ENCODE data around the gene GRK5. TPM values are rescaled to one million over a fixed set of nuclear protein-coding genes. Genes with fewer than 3 reads are reported as not detected.
A peak's percentile ranks its signal among the peaks of the same experiment; 100 is the strongest.

The GRK5 gene
- total RNA-seq, 4 donors from 2014 or later: 43.5 to 61.7 (median 48.9) TPM

GRCh38 chr10:119438717-119439116, 231.3 kb downstream of the GRK5 start:
- TF ChIP-seq EP300 (IDR thresholded peaks at IDR 0.05) (no peak), POLR2A (IDR thresholded peaks at IDR 0.05) (no peak)
- TF ChIP-seq, protein P1, sequence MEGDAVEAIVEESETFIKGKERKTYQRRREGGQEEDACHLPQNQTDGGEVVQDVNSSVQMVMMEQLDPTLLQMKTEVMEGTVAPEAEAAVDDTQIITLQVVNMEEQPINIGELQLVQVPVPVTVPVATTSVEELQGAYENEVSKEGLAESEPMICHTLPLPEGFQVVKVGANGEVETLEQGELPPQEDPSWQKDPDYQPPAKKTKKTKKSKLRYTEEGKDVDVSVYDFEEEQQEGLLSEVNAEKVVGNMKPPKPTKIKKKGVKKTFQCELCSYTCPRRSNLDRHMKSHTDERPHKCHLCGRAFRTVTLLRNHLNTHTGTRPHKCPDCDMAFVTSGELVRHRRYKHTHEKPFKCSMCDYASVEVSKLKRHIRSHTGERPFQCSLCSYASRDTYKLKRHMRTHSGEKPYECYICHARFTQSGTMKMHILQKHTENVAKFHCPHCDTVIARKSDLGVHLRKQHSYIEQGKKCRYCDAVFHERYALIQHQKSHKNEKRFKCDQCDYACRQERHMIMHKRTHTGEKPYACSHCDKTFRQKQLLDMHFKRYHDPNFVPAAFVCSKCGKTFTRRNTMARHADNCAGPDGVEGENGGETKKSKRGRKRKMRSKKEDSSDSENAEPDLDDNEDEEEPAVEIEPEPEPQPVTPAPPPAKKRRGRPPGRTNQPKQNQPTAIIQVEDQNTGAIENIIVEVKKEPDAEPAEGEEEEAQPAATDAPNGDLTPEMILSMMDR (IDR thresholded peaks at IDR 0.05): no peak
- no peak overlapping the region for H3K4me3 ChIP-seq
- peaks cover 0 to 44% (median 6%) of the 10 kb centered on the region in 4 donors for H3K4me1 ChIP-seq
- no peaks in the 10 kb centered on the region for H3K27me3 ChIP-seq
- WGBS, 2 donors: 89 to 97% methylated on average over 2 of the region's 2 CpGs
- H3K36me3 ChIP-seq: peaks cover 0 to 73% (median 0%) of the 10 kb centered on the region in 3 donors
- no peak for DNase-seq (ENCODE audit: low spot score in 2 of 2)
- H3K27ac ChIP-seq: peak overlapping the region in 2 of 4 donors; percentile 19 to 89
- no peaks in the 10 kb centered on the region for H3K9me3 ChIP-seq

GRCh38 chr10:119439922-119440321, 232.6 kb downstream of the GRK5 start:
- no peaks in the 10 kb centered on the region for H3K9me3 ChIP-seq
- peaks cover 0 to 47% (median 6%) of the 10 kb centered on the region in 4 donors for H3K4me1 ChIP-seq
- TF ChIP-seq, protein P1 (IDR thresholded peaks at IDR 0.05): no peak
- TF ChIP-seq EP300 (IDR thresholded peaks at IDR 0.05): peak in 1 of 2 donors; percentile 64
- H3K27me3 ChIP-seq: no peaks in the 10 kb centered on the region
- peak overlapping the region in 3 of 4 donors; percentile 19 to 89 (median 49) for H3K27ac ChIP-seq
- no peak for DNase-seq (ENCODE audit: low spot score in 2 of 2)
- H3K4me3 ChIP-seq: no peak overlapping the region
- WGBS, 2 donors: 70 to 80% methylated on average over 5 of the region's 5 CpGs
- peaks cover 0 to 74% (median 0%) of the 10 kb centered on the region in 3 donors for H3K36me3 ChIP-seq

DNA sequence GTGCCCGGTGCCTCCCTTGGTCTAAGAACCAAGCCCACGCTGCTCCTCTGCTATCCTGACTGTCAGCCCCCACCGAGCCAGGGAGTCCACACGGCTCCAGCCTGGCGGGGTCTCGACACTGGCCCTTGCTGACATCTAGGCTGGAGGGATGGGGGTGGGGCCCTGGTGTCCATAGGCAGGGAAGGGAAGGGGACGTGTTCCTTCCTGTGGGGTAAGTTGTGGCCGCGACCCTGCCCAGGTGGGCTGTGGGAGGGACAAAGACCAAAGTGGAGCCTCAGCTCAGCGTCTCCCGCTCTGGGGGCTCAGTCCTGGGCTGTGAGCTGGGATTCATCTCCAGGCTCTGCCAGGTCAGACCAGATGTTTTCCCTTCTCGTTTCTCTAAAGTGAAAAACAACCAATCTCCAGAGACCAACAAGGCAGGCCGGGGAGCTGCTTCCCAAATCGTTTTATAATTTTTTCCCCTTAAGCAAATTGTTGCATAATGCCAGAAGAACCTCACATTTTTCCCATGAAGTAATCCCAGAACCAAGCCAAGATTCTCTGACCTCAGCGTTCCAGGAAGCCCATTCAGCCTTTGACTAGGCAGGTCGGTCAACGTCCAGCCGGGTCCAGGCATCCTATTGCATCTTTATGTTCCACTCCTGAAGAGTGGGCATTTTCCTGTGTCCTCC, 233.9 kb downstream of the GRK5 start:
- Histone ChIP-seq H3K27me3 (no peaks in the 10 kb centered on the region), H3K36me3 (peaks cover 0 to 67% (median 0%) of the 10 kb centered on the region in 3 donors), H3K4me3 (no peak overlapping the region), H3K4me1 (peaks cover 0 to 57% (median 12%) of the 10 kb centered on the region in 4 donors), H3K27ac (peak overlapping the region; percentile 55 to 89 (median 70)), H3K9me3 (no peaks in the 10 kb centered on the region)
- DNase-seq (ENCODE audit: low spot score in 2 of 2): peak in 1 of 2 donors; percentile 68
- TF ChIP-seq EP300 (IDR thresholded peaks at IDR 0.05) (peak; percentile 55 to 89), POLR2A (IDR thresholded peaks at IDR 0.05) (no peak)
- TF ChIP-seq, protein P1 (IDR thresholded peaks at IDR 0.05): no peak
- 36 to 46% methylated on average over 16 to 17 of the region's 18 CpGs for WGBS, 2 donors

GRCh38 chr10:119441921-119442757, 234.8 kb downstream of the GRK5 start:
- no peak for DNase-seq (ENCODE audit: low spot score in 2 of 2)
- peak overlapping the region; percentile 55 to 89 (median 58) for H3K27ac ChIP-seq
- H3K36me3 ChIP-seq: peaks cover 0 to 66% (median 0%) of the 10 kb centered on the region in 3 donors
- no peak overlapping the region for H3K4me3 ChIP-seq
- no peaks in the 10 kb centered on the region for H3K9me3 ChIP-seq
- H3K4me1 ChIP-seq: peaks cover 0 to 57% (median 12%) of the 10 kb centered on the region in 4 donors
- TF ChIP-seq, protein P1 (IDR thresholded peaks at IDR 0.05): no peak
- TF ChIP-seq EP300 (IDR thresholded peaks at IDR 0.05) (no peak), POLR2A (IDR thresholded peaks at IDR 0.05) (no peak)
- 68 to 80% methylated on average over 17 to 23 of the region's 25 CpGs for WGBS, 2 donors
- no peaks in the 10 kb centered on the region for H3K27me3 ChIP-seq

DNA sequence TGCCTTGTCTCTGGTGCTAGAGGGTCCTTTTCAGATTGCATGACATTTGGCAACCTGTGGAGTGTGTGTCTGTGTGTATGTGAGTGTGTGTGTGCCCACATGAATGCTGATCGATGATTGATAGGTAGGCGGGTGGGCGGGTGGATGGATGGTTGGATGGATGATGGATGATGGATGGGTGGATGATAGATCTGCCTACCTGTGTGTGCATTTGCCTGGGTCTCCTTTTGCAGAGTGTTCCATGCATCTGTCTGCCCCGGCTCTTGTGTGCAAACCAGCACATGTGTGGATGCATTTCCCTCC, 235.3 kb downstream of the GRK5 start:
- H3K9me3 ChIP-seq: no peaks in the 10 kb centered on the region
- H3K4me3 ChIP-seq: no peak overlapping the region
- TF ChIP-seq EP300 (IDR thresholded peaks at IDR 0.05): no peak
- H3K36me3 ChIP-seq: peaks cover 0 to 67% (median 0%) of the 10 kb centered on the region in 3 donors
- DNase-seq (ENCODE audit: low spot score in 2 of 2): no peak
- peak overlapping the region in 1 of 4 donors; percentile 89 for H3K27ac ChIP-seq
- 96 to 98% methylated on average over 4 of the region's 4 CpGs for WGBS, 2 donors
- no peaks in the 10 kb centered on the region for H3K27me3 ChIP-seq
- H3K4me1 ChIP-seq: peaks cover 0 to 61% (median 12%) of the 10 kb centered on the region in 4 donors

Data from tibial nerve (tissue), 4 donors.